Stomach (tissue), 4 donors: Measurements from ENCODE around the gene CDCA7.

Experiments used
- POLR2AphosphoS5 ChIP-seq, 3 donors: sonication (generic); formaldehyde crosslinking; IDR thresholded peaks; one replicate each; pipeline ENCODE4 v1.6.1; 2016; ENCODE audit warnings: antibody characterized with exemption in 3 of 3
- TF ChIP-seq, protein P1 (sequence below), 7 experiments: fragments of 450-650 bp in 4 of 7; fragments of 200-600 bp in 3 of 7; sonication (generic) in 3 of 7; IDR thresholded peaks; one replicate each; pipeline ENCODE4 v1.5.1; 2016 to 2019; ENCODE audit warnings: antibody characterized with exemption in 7 of 7, control low read depth in 2 of 7, mild to moderate bottlenecking in 1 of 7

DNA sequence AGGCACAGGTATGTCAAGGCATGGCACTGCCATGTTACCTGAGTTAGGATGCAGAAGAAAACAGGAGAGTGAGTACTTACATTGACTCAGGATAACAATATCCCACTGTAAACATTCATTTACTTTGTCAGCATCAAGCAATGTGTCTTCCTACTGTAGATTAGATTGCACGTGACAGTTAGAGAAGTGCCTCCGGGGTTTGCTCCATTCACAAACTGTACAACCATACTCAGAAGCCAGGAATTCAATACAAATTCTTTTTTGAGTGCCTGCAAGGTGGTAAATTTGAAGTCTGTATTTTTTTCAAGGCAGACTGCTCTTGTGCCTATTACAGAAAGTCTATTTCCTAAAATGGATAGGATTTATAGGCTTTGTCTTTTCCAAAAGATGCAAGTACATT, 34.1 kb downstream of the CDCA7 start:
- TF ChIP-seq, protein P1, sequence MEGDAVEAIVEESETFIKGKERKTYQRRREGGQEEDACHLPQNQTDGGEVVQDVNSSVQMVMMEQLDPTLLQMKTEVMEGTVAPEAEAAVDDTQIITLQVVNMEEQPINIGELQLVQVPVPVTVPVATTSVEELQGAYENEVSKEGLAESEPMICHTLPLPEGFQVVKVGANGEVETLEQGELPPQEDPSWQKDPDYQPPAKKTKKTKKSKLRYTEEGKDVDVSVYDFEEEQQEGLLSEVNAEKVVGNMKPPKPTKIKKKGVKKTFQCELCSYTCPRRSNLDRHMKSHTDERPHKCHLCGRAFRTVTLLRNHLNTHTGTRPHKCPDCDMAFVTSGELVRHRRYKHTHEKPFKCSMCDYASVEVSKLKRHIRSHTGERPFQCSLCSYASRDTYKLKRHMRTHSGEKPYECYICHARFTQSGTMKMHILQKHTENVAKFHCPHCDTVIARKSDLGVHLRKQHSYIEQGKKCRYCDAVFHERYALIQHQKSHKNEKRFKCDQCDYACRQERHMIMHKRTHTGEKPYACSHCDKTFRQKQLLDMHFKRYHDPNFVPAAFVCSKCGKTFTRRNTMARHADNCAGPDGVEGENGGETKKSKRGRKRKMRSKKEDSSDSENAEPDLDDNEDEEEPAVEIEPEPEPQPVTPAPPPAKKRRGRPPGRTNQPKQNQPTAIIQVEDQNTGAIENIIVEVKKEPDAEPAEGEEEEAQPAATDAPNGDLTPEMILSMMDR (IDR thresholded peaks at IDR 0.05), result no peak
- TF ChIP-seq POLR2AphosphoS5 (IDR thresholded peaks at IDR 0.05), result no peak
